ENCODE results near the gene IFITM2.
A peak's percentile ranks its signal among the peaks of the same experiment; 100 is the strongest.
"Not testable (repeated sequence)": the region's sequence is repeated elsewhere in the genome, so short reads cannot be mapped to it uniquely, and the experiment has no call there.

The IFITM2 gene

GRCh38 chr11:307766-308708 is at the start of gene IFITM2:
Gene IFITM2 (plus strand): TSS chr11:307816. CDS start chr11:308193, 377 bp downstream.
- peak; percentile 68 for DNase-seq (ENCODE audit: low read depth, low spot score)

- DNase-seq (ENCODE audit: low read depth, low spot score): no peak
Observed at GRCh38 chr11:259413-259812, 48.2 kb upstream of the IFITM2 start.

DNA sequence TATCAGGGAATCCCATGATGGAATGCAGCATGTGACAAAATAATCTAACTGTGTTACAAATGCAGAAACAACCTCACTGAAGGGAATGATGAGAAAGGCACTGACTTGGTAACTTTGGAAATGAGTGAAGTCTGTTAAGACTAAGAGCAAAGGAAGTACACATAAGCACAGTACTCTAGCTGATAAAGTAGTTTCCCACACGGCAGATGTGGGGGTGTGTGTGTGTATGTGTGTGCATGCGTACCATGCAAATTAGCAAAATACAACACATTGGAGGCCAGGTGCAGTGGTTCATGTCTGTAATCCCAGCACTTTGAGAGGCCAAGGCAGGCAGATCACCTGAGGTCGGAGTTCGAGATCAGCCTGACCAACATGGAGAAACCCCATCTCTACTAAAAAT is 46.0 kb upstream of the IFITM2 start:
- DNase-seq (ENCODE audit: low read depth, low spot score): no peak

DNA sequence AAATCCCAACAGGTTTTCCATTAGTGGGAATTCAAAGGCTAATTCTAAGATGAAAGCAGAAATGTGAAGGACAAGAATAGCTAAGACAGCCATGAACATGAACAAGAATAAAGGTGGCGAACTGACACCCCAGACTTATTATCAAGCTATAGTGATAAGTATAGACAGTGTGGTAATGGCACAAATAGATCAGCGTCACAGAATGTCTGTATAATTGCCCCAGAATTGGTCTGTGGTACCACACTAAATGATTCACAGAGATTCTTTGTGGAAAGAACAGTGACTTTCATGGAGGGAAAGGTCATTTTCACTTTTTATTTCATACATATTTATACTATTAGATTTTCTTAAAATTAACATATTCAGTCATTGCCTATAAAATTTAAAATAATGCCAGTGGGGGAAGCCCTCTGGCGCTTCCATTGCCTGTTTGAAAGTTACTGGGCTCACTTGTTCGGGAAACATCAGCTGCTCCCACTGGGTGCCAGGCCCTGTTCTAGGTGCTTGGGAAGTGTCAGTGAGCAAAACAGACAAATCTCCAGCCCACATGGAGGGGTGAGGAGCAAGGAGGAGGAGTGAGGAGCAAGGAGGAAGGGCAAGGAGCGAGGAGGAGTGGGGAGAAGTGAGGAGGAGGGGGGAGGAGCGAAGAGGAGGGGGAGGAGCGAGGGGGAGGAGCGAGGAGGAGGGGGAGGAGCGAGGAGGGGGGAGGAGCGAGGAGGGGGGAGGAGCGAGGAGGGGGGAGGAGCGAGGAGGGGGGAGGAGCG is 40.8 kb upstream of the IFITM2 start:
- DNase-seq (ENCODE audit: low read depth, low spot score): no peak

DNA sequence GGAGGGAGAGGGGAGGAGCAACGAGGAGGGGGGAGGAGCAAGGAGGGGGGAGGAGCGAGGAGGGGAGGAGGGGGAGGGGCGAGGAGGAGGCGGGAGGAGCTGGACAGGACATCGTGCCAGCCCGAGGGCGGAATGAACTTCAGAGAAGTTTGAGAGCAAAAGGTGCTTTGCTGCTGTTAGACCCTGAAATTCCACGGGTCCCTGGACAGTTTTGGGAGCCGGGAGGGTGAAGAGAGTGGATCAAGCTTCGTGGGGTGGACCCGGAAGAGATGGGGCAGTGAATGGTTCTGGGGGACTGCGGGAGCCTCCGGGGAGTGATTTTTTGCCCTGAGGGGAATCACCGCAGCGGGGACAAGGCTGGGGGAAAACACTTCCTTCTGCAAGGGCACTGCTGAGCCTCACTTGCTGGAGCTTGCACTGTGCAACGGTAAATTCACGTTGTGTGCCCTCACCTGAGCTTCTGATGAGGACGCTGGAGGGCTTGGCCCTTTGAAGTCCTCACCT is 40.1 kb upstream of the IFITM2 start:
- DNase-seq (ENCODE audit: low read depth, low spot score): no peak

GRCh38 chr11:268716-269145 is 38.9 kb upstream of the IFITM2 start:
- DNase-seq (ENCODE audit: low read depth, low spot score): not testable (repeated sequence)

- no peak for DNase-seq (ENCODE audit: low read depth, low spot score)
Observed at GRCh38 chr11:269146-269890, 38.3 kb upstream of the IFITM2 start.

DNA sequence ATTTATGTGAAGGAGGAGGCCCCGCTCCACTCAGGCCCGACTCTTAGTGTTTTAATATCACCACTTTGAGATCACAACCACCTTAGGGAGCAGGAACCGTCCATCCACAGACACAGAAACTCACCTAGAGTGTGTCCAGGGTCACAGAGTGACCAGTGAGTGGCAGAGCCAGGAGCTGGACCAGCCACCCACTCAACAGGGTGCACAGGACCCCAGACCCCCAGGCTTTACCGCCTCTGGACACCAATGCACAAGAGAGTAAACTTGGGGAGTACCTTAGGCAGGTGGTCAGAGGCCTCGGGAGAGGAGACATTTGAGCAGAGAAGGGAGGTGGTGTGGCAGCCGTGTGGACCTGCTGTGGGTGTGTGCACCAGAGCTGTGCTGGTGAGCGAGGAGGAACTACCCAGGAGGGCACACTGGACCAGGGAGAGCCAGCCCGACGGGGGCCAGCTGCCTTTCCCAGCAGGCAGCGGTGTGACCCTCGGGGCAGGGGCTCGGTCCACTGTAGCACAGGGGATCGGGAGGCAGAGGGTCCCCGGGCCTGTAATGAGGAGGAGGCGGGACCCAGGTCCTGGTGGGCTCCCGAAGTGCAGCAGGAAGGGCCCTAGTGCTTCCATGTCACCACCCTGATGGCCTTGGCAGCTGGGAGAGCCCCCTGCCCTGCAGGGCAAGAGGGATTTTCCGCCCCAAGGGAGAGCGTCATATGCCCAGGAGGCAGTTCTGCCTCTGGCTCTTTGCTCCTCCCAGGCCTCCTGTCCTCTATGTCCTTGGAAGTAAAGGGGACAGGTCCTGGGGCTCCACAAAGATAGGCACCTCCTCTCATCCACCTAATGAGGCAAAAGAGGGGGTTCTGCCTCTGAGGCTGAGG is 36.9 kb upstream of the IFITM2 start:
- DNase-seq (ENCODE audit: low read depth, low spot score): no peak

- no peak for DNase-seq (ENCODE audit: low read depth, low spot score)
Observed at GRCh38 chr11:271319-271715, 36.3 kb upstream of the IFITM2 start.

DNA sequence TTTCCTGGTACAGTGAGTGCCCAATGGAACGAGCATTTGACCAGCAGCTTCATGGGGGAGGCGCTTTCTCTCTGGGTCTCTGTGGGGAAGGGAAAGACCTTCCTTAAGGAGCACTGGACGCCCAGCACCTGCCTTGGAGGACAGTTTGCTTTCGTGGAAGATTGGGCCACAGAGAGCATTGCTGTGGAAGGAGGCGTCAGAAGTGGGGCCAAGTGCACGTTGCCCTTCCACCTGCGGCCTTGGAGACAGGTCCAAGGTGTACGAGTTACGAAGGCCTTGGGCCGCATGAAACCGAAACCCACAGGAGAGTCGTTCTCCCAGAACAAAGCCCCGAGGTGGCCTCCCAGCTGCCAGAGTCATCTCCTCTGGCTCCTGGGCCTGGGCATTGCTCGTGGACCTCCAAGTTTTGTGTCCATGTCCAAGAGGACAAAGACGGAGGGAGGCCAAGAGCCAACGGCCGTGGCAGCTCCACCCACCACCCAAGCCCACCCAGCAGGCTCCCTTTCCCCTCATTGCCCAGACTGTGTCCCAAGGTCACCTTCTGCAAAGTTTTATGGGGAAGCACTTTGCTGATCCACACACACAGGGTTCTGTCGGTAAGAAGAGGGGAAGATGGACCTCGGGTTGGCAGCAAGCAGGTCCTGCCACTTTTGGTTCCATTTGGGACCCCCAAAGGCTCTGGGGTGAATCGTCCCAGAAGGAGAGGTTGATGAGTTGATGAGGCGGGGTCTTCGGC is 35.3 kb upstream of the IFITM2 start:
- DNase-seq (ENCODE audit: low read depth, low spot score): no peak

GRCh38 chr11:272931-273198 is 34.8 kb upstream of the IFITM2 start:
- no peak for DNase-seq (ENCODE audit: low read depth, low spot score)

DNA sequence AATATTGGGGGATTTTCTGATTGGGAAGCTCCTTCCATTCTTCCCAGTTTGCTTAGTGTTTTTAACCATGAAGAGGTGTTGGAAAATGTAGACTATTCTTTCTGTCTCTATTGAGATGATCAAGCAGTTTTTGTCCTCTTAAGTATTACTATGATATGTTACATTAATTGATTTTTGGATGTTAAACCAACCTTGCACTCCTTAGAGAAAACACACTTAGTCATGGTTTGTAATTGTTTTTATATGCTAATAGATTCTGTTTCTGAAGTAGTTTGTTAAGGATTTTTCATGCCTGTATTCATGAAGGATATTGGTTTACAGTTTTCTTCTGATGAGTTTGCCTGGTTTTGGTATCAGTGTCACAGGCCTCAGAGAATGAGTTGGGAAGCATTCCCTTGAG is 31.4 kb upstream of the IFITM2 start:
- no peak for DNase-seq (ENCODE audit: low read depth, low spot score)

GRCh38 chr11:278001-278951 is 29.3 kb upstream of the IFITM2 start, which contains the start of gene NLRP6:
Gene NLRP6 (plus strand): TSS chr11:278407. CDS start chr11:278570, 163 bp downstream.
- no peak for DNase-seq (ENCODE audit: low read depth, low spot score)

DNA sequence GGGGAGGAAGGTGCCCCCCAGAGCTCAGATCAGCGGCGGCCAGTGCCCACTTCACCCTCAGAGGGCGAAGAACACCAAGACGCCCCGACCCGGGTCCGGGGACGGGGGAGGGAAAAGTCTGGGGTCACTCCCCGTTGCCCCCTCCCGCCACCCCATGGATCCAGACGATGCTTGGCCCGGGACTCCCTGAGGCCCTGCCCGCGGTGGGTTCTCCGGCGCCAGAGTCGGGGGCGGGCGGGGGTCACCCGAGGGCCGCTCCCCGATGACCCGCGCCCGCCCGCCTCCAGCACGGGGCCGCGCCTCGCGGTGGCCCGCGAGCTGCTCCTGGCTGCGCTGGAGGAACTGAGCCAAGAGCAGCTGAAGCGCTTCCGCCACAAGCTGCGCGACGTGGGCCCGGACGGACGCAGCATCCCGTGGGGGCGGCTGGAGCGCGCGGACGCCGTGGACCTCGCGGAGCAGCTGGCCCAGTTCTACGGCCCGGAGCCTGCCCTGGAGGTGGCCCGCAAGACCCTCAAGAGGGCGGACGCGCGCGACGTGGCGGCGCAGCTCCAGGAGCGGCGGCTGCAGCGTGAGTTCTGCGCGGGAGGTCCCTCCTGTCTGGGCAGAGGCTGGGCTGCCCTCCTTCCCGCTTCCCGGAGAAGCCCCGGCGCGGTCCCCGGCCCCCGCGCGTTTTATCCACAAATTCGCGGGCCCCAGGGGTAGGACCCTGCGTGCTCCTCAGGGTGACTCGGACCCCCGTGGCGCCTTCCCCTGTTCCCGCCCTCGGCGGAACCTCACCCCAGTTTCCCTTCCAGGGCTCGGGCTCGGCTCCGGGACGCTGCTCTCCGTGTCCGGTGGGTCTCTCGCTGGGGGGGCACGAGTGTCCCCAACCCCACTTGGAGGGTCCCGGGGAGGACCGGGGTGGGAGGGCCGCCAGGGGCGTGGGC is 28.3 kb upstream of the IFITM2 start:
- no peak for DNase-seq (ENCODE audit: low read depth, low spot score)

DNA sequence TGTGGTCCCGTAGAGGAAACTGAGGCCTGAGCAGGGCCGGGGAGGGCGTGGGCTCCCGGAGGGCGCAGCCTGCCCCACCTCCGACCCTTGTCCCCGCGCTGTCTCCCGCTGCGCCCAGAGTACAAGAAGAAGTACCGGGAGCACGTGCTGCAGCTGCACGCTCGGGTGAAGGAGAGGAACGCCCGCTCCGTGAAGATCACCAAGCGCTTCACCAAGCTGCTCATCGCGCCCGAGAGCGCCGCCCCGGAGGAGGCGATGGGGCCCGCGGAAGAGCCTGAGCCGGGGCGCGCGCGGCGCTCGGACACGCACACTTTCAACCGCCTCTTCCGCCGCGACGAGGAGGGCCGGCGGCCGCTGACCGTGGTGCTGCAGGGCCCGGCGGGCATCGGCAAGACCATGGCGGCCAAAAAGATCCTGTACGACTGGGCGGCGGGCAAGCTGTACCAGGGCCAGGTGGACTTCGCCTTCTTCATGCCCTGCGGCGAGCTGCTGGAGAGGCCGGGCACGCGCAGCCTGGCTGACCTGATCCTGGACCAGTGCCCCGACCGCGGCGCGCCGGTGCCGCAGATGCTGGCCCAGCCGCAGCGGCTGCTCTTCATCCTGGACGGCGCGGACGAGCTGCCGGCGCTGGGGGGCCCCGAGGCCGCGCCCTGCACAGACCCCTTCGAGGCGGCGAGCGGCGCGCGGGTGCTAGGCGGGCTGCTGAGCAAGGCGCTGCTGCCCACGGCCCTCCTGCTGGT is 27.5 kb upstream of the IFITM2 start:
- DNase-seq (ENCODE audit: low read depth, low spot score): peak; percentile 71

DNA sequence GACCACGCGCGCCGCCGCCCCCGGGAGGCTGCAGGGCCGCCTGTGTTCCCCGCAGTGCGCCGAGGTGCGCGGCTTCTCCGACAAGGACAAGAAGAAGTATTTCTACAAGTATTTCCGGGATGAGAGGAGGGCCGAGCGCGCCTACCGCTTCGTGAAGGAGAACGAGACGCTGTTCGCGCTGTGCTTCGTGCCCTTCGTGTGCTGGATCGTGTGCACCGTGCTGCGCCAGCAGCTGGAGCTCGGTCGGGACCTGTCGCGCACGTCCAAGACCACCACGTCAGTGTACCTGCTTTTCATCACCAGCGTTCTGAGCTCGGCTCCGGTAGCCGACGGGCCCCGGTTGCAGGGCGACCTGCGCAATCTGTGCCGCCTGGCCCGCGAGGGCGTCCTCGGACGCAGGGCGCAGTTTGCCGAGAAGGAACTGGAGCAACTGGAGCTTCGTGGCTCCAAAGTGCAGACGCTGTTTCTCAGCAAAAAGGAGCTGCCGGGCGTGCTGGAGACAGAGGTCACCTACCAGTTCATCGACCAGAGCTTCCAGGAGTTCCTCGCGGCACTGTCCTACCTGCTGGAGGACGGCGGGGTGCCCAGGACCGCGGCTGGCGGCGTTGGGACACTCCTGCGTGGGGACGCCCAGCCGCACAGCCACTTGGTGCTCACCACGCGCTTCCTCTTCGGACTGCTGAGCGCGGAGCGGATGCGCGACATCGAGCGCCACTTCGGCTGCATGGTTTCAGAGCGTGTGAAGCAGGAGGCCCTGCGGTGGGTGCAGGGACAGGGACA is 26.7 kb upstream of the IFITM2 start:
- no peak for DNase-seq (ENCODE audit: low read depth, low spot score)

All from astrocyte of the hippocampus (primary cell).